GM19452 (cell line): ENCODE results near the gene CHAF1A.

Experiments
- ATAC-seq: cut with Tn5 transposase; IDR thresholded peaks from one replicate; pipeline ENCODE4 v1.9.1; 2021; ENCODE audit not compliant: unreplicated experiment

The CHAF1A gene

GRCh38 chr19:4376991-4377781 lies 25.3 kb upstream of the CHAF1A start:
- ATAC-seq = no peak

- no peak for ATAC-seq
These were observed 23.6 kb upstream of the CHAF1A start for GRCh38 chr19:4378886-4379285.

DNA sequence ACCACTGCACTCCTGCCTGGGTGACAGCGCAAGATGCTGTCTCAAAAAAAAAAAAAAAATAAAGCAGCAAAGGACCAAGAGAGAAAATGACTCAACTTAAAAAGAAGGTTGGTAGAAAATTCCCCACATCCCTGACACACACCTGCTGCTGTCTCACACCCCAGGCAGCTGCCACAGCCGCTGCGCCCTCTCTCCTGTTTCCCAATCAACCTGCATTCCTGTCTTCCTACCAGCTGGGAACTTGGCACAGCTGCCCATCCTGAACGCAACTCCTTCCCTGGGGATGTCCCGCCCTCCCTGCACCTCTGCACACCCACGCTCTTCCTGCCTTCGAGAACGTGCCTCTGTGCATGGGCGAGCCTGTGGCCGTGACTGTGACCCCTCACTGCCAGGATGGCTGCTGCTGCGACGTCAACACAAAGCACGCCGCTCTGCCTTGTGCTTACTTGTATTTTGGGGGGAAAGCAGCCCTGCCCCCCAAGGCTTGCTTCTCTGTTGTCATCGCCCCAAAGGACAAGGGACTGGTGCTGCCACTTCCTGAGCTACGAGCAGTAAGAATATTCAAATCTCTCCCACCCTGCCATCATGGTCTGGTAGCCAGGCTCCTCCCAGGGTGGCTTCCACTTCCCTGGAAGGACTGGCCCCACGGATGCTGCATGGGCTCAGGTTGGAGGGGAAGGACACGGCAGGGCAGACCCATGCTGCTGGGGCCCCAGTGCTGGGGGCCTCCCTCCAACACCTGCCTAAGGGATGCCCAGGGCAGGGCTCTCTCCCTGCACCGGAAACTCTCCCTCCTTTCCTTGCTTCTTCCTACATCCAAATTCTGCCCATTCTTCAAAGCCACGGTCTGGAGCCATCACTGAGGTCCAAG lies 22.8 kb upstream of the CHAF1A start:
- ATAC-seq = no peak

DNA sequence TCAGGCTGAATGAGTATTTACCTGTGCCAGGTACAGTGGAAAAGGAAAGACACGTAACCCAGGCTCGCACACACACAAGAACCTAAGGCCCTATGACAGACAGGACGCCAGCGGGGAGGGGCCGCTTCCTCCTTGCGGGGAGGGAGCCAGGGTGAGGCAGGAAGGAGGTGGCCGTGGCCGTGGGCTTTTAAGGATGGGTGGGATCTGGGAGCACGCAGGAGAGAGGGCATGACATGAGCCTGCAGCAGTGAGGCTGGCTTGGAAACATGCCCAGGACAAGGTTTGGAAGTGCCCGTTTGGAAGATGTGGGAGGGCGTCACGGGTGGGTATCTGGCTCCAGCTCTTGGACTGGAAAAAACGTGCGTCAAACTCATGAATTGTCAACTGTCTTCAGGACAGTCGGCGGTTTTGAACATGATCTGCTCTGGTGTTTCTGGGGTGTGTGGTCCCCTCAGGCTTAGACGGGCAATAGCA lies 22.1 kb upstream of the CHAF1A start:
- no peak for ATAC-seq

GRCh38 chr19:4385291-4386040 lies 17.0 kb upstream of the CHAF1A start:
- ATAC-seq = no peak

GRCh38 chr19:4386041-4386782 lies 16.2 kb upstream of the CHAF1A start:
- ATAC-seq = no peak

- ATAC-seq = no peak
These were observed 13.9 kb upstream of the CHAF1A start for GRCh38 chr19:4388337-4389063.

GRCh38 chr19:4389064-4389375 lies 13.4 kb upstream of the CHAF1A start:
- no peak for ATAC-seq

DNA sequence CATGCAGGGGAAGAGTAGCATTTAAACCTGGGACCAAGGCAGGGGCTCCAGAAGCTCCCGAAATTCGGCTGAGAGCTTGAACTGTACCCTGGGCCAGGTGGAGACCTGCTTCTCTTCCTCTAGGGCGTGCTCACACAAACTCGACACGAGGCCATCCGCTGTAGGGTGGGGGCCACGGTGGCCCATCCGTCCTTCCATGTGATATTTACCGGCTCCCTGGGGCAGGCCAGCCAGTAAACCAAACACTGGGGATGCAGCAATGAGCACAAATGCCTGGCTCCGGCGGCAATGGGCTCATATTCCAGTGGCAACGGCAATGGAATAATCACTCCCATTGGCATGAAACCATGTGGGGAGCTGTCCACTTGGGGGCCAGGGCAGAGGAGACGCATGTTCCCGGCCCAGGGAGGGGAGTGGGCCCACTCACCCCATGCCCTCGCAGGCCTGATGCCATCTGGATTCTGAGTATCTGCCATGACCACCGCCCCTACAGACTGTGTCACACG lies 12.9 kb upstream of the CHAF1A start:
- no peak for ATAC-seq

DNA sequence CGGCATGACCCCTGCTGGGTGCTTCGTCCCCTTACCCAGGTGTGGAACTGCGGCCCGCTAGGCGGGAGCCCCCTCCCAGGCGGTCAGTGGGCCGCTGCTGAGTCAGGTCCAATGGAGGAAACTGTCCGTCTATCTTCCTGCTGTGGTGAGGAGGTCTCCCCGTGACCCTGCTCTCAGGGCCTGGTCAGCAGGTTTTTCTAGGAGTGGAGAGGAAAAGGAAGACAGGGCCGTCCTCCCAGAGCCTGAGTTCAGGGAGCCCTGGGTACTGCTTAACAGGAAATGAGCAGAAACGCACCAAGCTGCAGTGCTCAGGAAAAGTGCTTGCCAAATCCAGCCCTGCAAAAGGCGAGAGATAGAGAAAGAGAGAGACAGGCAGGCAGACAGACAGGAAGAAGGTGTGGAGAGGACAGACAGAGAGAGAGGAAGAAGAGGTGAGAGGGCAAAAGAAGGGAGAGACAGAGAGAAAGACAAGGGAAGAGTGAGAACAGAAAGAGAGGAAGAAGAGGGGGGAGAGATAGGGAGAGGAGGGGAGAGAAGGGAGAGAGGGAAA lies 12.3 kb upstream of the CHAF1A start:
- ATAC-seq = no peak

GRCh38 chr19:4390567-4391305 lies 11.7 kb upstream of the CHAF1A start:
- no peak for ATAC-seq

- ATAC-seq = no peak
These were observed 11.1 kb upstream of the CHAF1A start for GRCh38 chr19:4391306-4391693.

- no peak for ATAC-seq
These were observed 10.5 kb upstream of the CHAF1A start for GRCh38 chr19:4391701-4392483.

DNA sequence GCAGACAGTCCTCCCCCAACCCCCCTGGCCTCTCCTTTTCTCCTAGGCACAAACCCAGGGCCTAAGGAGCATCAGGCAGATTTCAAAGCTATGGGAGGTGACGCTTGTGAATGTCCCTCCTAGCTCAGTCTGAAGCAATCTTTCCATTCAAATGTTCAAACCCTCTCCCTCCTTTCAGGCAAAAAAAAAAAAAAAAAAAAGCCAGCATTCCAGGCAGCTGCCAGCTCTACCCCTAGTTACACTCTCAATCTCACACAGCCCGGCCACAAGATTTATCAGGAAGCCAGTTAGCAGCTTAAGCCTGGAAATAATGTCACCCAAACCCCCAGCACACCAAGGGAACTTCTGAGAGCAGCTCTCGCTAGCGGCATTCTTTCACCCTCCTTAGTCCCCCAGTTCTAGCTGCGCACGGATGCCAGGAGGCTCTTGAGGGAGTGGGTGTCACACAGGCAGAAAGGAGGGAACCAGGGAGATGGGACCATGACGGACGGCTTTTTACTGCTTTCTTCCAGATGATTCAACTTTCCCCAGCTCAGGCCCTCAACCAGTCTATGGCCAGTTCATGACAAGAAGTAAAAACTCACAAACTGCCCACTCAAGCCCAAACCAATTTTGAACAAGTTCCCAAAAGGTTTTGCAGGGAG lies 8.4 kb upstream of the CHAF1A start:
- no peak for ATAC-seq

DNA sequence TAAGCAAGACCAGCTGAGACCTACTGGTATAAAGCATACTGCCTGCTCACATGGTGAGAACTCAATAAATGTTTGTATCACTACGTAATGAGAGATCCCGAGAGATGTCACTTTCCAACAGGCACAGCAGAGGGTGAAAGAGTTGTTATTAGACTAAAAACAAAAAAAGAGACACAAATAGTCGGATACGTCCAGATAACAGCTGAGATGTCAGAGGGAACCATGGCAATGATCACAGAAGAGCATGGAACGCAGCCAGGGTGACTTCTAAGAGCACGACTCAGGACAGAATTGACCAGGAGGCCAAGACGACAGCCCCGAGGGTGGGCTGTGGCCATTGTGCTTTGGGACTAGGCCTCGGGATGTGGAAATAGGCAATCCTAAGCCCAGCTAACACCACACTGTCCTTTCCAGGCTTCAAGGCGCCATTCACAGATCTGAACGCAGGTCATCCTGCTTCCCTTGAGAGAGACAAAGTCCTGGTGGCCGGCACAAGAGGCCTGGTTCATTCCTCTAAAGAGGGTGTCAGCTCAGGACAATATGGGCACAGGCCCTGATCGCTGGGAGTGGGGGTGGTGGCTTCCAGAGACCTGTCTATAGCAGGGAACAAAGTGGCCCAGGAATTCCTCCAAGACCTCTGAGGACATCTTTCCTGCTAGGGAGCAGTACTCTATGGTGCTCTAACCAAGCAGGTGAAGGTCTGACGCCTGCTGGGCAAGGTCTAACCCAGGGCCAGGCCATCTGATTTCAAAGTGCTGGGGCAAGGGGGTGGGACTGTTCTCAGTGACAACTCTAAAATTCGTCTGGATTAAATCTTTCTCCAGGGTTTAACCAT lies 5.3 kb upstream of the CHAF1A start:
- no peak for ATAC-seq

DNA sequence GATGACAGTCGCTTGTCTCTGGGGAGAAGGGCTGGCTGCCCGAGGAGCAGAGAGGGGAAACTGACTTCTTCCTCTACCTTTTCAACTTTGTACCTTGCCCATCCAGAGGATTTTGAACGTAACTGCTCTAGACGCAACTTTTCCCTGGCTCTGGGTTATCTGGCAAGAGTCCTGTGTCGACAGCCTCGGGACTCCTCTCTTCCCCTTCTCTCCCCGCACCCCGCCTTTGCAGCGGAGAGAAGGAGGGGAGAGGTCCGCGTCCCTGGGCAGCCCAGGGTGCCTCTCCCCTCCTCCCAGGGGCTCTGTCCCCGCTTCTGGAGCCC lies 2.7 kb upstream of the CHAF1A start:
- ATAC-seq = no peak
